GM10248 (cell line): ENCODE measurements around the gene DVL2.

Experiments
- CTCF ChIA-PET: fragments of 300-600 bp; sonication (Branson Sonifier 250); formaldehyde crosslinking; extraction: SDS; loops from one replicate; lab custom pipeline; 2021; ENCODE audit warnings: antibody characterized with exemption; lab: Yijun Ruan, JAX
- POLR2A ChIA-PET: fragments of 350-650 bp; sonication (Branson Sonifier 250); formaldehyde crosslinking; extraction: SDS; loops from one replicate; lab custom pipeline; 2020; ENCODE audit warnings: antibody characterized with exemption; lab: Yijun Ruan, JAX
- DNase-seq: peaks from one replicate; pipeline ENCODE4 v3.0.0; 2012; ENCODE audit errors: extremely low spot score
- TF ChIP-seq, protein P1 (sequence below): IDR thresholded peaks from 2 replicates; pipeline ENCODE4 v1.5.1; 2012; ENCODE audit warnings: mild to moderate bottlenecking, low read depth; ENCODE audit errors: extremely low read depth, missing control alignments, control extremely low read depth

The DVL2 gene

DNA sequence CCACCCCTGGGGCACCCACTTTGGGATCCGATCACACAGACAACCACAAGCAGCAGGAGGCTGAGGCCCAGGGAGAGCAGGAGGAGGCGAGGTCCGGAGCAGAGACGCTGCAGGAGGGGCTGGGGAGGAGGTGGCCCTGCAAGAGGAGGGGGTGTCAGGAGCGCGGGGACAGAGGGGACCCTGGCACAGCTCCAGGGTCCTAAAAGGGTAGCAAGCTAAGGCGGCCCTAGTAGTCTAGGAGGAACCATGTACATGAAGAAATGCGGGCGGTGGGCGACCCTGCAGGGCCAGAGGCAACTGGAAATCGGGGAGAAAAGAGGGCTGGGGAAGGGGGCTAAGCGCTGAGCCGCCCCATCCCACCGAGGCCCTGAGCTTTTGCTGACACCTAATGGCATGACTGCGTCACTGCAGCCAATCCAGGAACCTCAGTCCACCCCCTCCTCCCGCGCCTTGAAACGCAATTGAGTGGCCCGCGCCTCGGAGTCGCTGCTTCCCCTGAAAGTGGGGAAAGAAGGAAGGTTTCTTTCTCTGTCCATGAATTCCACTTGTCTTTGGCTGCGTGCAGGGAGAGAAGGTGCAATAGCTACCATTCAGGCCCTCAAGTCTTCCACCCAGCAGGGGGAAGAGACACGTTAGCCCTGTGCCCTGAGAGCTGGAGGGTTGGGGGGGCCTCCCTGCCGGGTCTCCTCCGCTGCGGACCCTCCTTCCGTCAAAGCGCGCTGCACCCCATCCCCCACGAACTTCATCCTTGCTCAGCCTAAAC is 56.9 kb downstream of the DVL2 start:
- ChIA-PET CTCF (interaction anchor here (0.7 to 3.7 kb wide), 33 partner anchors 8 to 705 kb away, joined by 3 to 38 read pairs (median 5); partner anchors contain the start of genes ASGR2 and SLC16A13), POLR2A (no interaction called here)
- peak; percentile 87 for DNase-seq
- TF ChIP-seq, protein P1, sequence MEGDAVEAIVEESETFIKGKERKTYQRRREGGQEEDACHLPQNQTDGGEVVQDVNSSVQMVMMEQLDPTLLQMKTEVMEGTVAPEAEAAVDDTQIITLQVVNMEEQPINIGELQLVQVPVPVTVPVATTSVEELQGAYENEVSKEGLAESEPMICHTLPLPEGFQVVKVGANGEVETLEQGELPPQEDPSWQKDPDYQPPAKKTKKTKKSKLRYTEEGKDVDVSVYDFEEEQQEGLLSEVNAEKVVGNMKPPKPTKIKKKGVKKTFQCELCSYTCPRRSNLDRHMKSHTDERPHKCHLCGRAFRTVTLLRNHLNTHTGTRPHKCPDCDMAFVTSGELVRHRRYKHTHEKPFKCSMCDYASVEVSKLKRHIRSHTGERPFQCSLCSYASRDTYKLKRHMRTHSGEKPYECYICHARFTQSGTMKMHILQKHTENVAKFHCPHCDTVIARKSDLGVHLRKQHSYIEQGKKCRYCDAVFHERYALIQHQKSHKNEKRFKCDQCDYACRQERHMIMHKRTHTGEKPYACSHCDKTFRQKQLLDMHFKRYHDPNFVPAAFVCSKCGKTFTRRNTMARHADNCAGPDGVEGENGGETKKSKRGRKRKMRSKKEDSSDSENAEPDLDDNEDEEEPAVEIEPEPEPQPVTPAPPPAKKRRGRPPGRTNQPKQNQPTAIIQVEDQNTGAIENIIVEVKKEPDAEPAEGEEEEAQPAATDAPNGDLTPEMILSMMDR, result peak; percentile 90

DNA sequence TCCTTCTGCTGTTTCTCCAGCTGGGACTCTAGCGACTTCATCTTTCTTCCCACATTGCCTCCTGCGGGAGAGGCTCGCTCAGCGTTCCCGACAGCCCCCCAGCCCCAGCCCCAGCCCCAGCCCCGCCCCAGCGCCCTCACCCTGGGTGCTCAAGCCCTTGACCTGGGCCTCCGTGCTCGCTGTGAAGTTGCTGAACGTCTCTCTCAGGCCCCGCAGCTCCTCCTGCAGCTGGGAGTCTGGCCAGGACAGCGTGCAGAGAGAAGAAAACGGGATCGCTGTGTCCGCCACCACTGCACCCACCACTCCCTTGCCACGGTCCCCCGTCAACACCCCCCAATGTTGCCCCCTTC is 57.5 kb downstream of the DVL2 start:
- ChIA-PET CTCF (interaction anchor here (0.7 to 3.7 kb wide), 31 partner anchors 9 to 704 kb away, joined by 3 to 38 read pairs (median 5); partner anchors contain the start of gene ASGR2), POLR2A (no interaction called here)
- TF ChIP-seq, protein P1, result no peak
- peak; percentile 22 for DNase-seq

DNA sequence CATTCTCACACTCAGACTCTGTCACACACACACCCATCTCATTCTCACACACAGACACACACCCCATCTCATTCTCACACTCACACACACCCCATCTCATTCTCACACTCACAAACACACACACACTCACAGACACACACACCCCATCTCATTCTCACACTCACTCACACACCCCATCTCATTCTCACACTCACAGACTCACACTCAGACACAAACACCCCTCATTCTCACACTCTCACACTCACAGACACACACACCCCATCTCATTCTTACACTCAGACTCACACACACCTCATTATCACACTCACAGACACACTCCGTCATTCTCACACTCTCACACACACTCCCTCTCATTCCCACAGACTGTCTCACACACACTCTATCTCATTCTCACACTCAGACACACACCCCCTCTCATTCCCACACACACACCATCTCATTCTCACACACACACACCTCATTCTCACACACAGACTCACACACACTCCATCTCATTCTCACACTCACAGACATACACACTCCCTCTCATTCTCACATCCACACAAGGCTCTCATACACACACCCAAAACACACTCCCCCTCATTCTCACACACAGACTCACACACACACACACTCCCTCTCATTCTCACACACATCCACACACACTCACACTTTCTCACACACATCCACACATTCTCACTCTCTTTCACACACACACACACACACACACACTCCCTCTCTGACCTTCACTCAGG is 58.0 kb downstream of the DVL2 start:
- CTCF ChIA-PET, result interaction anchor here (0.9 to 3.7 kb wide), 17 partner anchors 9 to 130 kb away, joined by 3 to 38 read pairs (median 6); partner anchors contain the start of gene ASGR2
- DNase-seq, result no peak
- TF ChIP-seq, protein P1, result no peak
- POLR2A ChIA-PET, result no interaction called here
